GM12892 (cell line): ENCODE measurements around the gene PRAC2.

ENCODE experiments used
- POLR2AphosphoS5 ChIP-seq: IDR thresholded peaks from 2 replicates; pipeline ENCODE4 v1.6.1; 2011; ENCODE audit warnings: low read depth, low read length, control low read depth
- TAF1 ChIP-seq: IDR thresholded peaks from 2 replicates; pipeline ENCODE4 v1.6.1; 2011; ENCODE audit warnings: low read depth, mild to moderate bottlenecking, control low read depth, low read length, borderline replicate concordance

DNA sequence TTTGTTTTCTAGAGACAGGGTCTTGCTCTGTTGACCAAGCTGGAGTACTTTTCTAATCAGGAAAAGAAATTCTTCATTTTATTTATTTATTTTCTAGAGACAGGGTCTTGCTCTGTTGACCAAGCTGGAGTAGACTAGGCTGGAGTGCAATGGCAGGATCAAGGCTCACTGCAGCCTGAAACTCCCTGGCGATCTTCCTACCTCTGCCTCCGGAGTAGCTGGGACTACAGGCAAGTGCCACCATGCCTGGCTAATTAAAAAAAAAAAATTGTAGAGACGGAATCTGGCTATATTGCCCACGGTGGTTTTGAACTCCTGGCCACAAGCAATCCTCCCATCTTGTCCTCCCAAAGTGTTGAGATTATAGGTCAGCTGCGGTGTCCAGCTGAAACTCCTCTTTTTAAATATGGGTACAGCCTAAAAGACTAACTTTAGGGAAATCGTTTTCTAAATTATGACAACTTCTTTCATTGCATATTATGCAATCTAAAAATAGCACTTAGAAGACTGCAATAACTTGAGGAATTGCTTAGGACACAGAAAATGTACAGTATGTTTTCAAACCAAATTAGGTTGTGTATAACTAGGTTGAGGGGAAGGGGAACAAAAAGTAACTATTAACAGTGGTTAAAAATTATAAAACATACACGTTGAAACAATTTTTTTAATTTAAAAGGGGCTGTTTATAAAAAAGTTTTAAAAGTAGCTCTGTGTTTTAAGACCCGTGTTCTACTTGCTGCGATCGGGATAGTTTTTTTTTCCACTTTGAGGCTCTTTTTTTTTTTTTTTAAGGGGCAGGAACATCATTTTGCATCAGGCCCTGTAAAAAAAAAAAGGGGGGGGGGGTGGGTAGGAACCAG, 5.4 kb upstream of the PRAC2 start:
- no peak for TF ChIP-seq TAF1
- TF ChIP-seq POLR2AphosphoS5: no peak
